ENCODE data around the gene EFR3B. TPM values are rescaled to one million over a fixed set of nuclear protein-coding genes. Genes with fewer than 3 reads are reported as not detected.

EFR3B gene
- polyA plus RNA-seq, 2 of the 4 experiments (the other 2 are of a cell fraction): 6.5 to 12.5 TPM

DNA sequence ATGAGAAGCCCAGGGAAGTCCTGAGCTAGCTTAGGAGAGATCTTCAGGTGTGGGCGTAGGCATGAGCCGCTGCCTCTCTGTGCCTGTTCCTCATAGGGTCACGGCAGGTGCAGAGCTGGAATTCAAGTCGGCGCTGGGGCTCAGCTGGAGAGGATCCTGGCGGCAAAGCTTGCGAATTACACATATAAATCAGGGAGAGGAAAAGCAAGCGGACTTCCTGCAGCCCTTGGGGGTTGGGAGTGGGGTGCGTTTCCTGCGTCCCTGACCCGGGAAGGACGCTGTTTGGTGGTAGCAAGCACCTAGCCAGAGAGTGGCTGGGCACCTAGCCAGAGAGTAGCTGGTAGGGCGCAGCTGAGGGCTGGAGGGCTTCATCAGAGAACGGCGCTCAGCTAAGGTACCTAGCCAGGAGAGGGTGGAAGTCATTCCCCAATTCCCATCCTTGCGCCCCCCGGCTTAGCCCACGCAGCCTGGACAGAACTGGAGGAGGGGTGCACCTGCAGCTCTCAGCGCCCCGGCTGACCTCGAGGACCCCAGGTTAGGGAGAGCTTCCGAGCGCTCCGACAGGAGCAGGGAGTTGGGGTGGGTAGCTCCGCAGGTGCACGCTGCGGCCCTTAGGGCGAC is 459 bp upstream of the EFR3B start:
- ATAC-seq: peak; percentile 71
- WGBS (ENCODE audit: missing lambda C conversion rate): 2% methylated on average over 28 of the region's 28 CpGs

DNA sequence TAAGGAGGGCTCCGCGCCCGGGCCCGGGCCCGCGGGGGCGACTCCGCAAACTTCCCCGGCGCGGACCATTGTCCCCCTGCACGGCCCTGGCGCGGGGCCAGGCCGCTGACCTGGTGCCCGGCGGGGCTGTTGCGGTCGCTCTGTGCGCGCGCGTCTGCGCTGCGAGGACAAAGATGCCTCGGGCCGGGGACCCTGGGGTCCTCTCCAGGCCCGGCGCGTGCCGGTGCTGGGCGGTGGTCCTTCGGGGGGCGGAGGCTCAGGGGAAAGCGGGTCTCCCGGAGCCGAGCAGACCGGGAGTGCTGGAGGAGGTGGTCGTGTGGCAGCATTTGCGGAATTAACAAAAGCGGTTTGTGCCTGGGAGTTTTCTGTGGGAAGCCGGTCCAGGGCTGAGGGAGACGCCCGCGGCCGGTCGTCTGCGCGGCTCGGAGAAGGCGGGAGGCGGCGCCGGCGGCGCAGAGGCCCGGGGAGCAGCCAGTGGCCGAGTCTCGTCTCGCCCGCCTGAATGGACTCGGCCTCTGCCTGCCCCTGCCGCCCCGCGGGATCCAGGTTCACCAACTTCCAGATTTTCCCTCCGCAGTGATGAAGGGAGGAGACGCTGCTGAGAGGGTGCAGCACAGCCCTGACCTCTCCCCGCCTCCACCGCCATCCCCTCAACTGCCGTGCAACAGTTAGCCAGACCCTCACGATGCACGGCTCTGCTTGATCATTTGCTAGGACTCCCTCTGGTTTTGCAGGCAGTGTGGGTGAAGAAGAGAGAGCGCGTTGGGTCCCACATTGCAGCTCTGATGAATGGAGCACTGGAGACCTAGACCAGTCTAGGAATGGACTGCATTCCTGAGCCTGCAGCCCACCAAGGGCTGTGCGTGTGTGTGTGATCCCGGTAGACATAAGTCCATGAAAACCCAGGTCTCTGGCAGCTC is 705 bp downstream of the EFR3B start:
- ChIA-PET POLR2A (interaction anchor here (0.6 to 1.7 kb wide), 13 partner anchors 13 to 1573 kb away, joined by 3 to 14 read pairs (median 4); no protein-coding TSS in a partner anchor), CTCF (interaction anchor here (0.7 to 3.8 kb wide), 11 partner anchors 14 to 122 kb away, joined by 3 to 52 read pairs (median 6); no protein-coding TSS in a partner anchor)
- FAIRE-seq (no peak), ATAC-seq (peak; percentile 61 to 62), DNase-seq (ENCODE audit: low read depth in 1 of 2, low spot score in 1 of 2) (peak; percentile 32 to 35)
- Histone ChIP-seq H3K9me3 (no peaks in the 10 kb centered on the region), H3K4me3 (peak overlapping the region; percentile 94), H3K4me2 (peak overlapping the region; percentile 99), H3K4me1 (peaks cover 28% of the 10 kb centered on the region), H3K27ac (peak overlapping the region; percentile 90)
- TF ChIP-seq RNF2 (IDR thresholded peaks at IDR 0.05; ENCODE audit: borderline replicate concordance, low read depth) (peak; percentile 83; the same call in 1 of the 2 replicates), SMC3 (IDR thresholded peaks at IDR 0.05) (peak; percentile 14; the same call in 2 of the 3 replicates), SREBF2 (IDR thresholded peaks at IDR 0.05) (no peak), PHF8 (IDR thresholded peaks at IDR 0.05; ENCODE audit: borderline replicate concordance, low read depth) (peak; percentile 75), TFCP2L1 (CRISPR knock-in tag; IDR thresholded peaks at IDR 0.05) (no peak), HOXB13 (CRISPR knock-in tag; IDR thresholded peaks at IDR 0.05; ENCODE audit: low read depth) (no peak)
- TF ChIP-seq, protein P1, sequence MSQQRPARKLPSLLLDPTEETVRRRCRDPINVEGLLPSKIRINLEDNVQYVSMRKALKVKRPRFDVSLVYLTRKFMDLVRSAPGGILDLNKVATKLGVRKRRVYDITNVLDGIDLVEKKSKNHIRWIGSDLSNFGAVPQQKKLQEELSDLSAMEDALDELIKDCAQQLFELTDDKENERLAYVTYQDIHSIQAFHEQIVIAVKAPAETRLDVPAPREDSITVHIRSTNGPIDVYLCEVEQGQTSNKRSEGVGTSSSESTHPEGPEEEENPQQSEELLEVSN (IDR thresholded peaks at IDR 0.05; ENCODE audit: borderline replicate concordance, low read depth): peak; percentile 44
- 3% methylated on average over 44 of the region's 76 CpGs for WGBS (ENCODE audit: missing lambda C conversion rate)

More for the DNA sequence above, 459 bp upstream of the EFR3B start:
- no peak for FAIRE-seq
- DNase-seq (ENCODE audit: low read depth in 1 of 2, low spot score in 1 of 2): peak; percentile 87 to 92
- Histone ChIP-seq H3K4me2 (peak overlapping the region; percentile 99), H3K4me1 (peaks cover 28% of the 10 kb centered on the region), H3K27ac (peak overlapping the region; percentile 69 to 75), H3K9me3 (no peaks in the 10 kb centered on the region), H3K4me3 (peak overlapping the region; percentile 94)
- CTCF ChIA-PET: interaction anchor here (0.6 to 3.7 kb wide), 22 partner anchors 10 to 592 kb away, joined by 3 to 52 read pairs (median 4); no protein-coding TSS in a partner anchor
- POLR2A ChIA-PET: interaction anchor here (0.5 to 1.4 kb wide), 19 partner anchors 9 to 617 kb away, joined by 3 to 15 read pairs (median 5); no protein-coding TSS in a partner anchor
- TF ChIP-seq RFX5 (IDR thresholded peaks at IDR 0.05) (no peak), JUN (IDR thresholded peaks at IDR 0.05) (no peak), POLR2A (IDR thresholded peaks at IDR 0.05; ENCODE audit: low read length) (peak; percentile 75; the same call in 1 of the 2 replicates), RAD21 (conservative IDR thresholded peaks at IDR 0.05 in 1 of 2, IDR thresholded peaks at IDR 0.05 in 1 of 2) (peak in 1 of 2 experiments; percentile 35; a peak in 1 of 5 replicates), FOSB (CRISPR knock-in tag; IDR thresholded peaks at IDR 0.05) (no peak), SMC3 (IDR thresholded peaks at IDR 0.05) (peak; percentile 16; the same call in 1 of the 3 replicates)
- TF ChIP-seq, protein P2, sequence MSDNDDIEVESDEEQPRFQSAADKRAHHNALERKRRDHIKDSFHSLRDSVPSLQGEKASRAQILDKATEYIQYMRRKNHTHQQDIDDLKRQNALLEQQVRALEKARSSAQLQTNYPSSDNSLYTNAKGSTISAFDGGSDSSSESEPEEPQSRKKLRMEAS (IDR thresholded peaks at IDR 0.05): peak; percentile 54
- TF ChIP-seq, protein P3, sequence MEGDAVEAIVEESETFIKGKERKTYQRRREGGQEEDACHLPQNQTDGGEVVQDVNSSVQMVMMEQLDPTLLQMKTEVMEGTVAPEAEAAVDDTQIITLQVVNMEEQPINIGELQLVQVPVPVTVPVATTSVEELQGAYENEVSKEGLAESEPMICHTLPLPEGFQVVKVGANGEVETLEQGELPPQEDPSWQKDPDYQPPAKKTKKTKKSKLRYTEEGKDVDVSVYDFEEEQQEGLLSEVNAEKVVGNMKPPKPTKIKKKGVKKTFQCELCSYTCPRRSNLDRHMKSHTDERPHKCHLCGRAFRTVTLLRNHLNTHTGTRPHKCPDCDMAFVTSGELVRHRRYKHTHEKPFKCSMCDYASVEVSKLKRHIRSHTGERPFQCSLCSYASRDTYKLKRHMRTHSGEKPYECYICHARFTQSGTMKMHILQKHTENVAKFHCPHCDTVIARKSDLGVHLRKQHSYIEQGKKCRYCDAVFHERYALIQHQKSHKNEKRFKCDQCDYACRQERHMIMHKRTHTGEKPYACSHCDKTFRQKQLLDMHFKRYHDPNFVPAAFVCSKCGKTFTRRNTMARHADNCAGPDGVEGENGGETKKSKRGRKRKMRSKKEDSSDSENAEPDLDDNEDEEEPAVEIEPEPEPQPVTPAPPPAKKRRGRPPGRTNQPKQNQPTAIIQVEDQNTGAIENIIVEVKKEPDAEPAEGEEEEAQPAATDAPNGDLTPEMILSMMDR (IDR thresholded peaks at IDR 0.05): peak; percentile 15; the same call in 1 of the 3 replicates

DNA sequence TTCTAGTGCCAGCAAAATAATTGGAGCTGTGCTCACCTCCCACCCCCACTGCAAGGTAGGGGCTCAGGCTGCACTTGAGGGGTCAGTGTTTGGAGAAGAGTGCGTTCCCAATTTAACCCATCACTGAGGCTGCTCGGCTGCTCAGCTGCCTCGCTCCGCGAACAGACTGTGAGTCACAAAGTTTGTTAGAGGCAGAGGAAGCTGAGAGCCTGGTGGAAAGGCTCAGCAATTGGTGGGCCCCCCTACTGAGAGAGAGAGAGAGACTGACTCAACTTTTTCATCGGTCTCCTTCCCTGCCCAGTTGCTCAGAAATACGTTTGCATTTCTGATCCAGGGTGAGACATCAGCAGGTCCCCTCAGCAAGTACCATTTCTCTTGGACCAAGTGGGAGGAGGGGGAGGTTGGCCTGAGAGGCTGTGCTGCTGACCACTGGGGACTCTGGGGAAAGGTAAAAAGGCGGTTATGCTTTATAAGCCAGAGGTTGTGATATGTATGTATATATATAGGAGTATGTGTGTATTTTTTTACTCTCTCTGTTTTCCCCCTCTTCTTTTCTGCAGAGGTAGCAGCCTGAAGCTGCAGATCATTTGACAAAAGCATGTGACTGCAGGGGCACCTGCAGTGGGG is 1.5 kb downstream of the EFR3B start:
- Histone ChIP-seq H3K27ac (peak overlapping the region; percentile 90), H3K4me2 (peak overlapping the region; percentile 99), H3K4me3 (peak overlapping the region; percentile 94), H3K9me3 (no peaks in the 10 kb centered on the region), H3K4me1 (peaks cover 28% of the 10 kb centered on the region)
- no peak for TF ChIP-seq CHD4 (IDR thresholded peaks at IDR 0.05; ENCODE audit: borderline replicate concordance)
- 0 out of 2 replicates have a peak, but pooled peaks have one; percentile 5 for TF ChIP-seq FOSL2 (IDR thresholded peaks at IDR 0.05)
- TF ChIP-seq FOSL2 (CRISPR knock-in tag; IDR thresholded peaks at IDR 0.05): peak; percentile 65
- TF ChIP-seq SMC3 (IDR thresholded peaks at IDR 0.05): no peak
- 0 out of 5 replicates have a peak, but pooled peaks of 1 of the 2 experiments have one; percentile 5 for TF ChIP-seq RAD21 (conservative IDR thresholded peaks at IDR 0.05 in 1 of 2, IDR thresholded peaks at IDR 0.05 in 1 of 2)
- ChIA-PET CTCF (interaction anchor here (0.7 to 3.8 kb wide), 8 partner anchors 11 to 121 kb away, joined by 3 to 28 read pairs (median 4); no protein-coding TSS in a partner anchor), POLR2A (interaction anchor here (0.5 to 1.7 kb wide), 8 partner anchors 21 to 1574 kb away, joined by 3 to 6 read pairs (median 3); no protein-coding TSS in a partner anchor)
- FAIRE-seq: no peak
- peak; percentile 62 for DNase-seq (ENCODE audit: low read depth in 1 of 2, low spot score in 1 of 2)
- peak; percentile 48 to 53; a peak in 5 of 6 replicates for ATAC-seq
- WGBS (ENCODE audit: missing lambda C conversion rate): 11% methylated on average over 8 of the region's 8 CpGs
